Neuronal stem cell (in vitro differentiated cells): ENCODE measurements around the gene TMEM252.

Experiments
- DNase-seq: peaks from one replicate; pipeline ENCODE4 v3.0.0-alpha.2; 2013; ENCODE audit warnings: low spot score
- H2AFZ ChIP-seq: one replicate; pipeline ENCODE4 v1.6.1; 2013; ENCODE audit warnings: mild to moderate bottlenecking, low read length, inconsistent platforms
- H2AK5ac ChIP-seq: 2 replicates; pipeline ENCODE4 v1.6.1; 2013; ENCODE audit warnings: low read depth, mild to moderate bottlenecking, inconsistent platforms, low read length, moderate library complexity, mixed read lengths
- H2BK120ac ChIP-seq: 2 replicates; pipeline ENCODE4 v1.6.1; 2013; ENCODE audit warnings: low read depth, mild to moderate bottlenecking, inconsistent platforms, low read length, moderate library complexity, mixed read lengths
- H2BK12ac ChIP-seq: one replicate; pipeline ENCODE4 v1.6.1; 2013; ENCODE audit warnings: low read length, inconsistent platforms
- H2BK15ac ChIP-seq: 2 replicates; pipeline ENCODE4 v1.6.1; 2013; ENCODE audit warnings: mild to moderate bottlenecking, low read length, inconsistent platforms, mixed read lengths
- H2BK5ac ChIP-seq: one replicate; pipeline ENCODE4 v1.6.1; 2013; ENCODE audit warnings: inconsistent platforms, mild to moderate bottlenecking, low read length, moderate library complexity
- H3K14ac ChIP-seq: one replicate; pipeline ENCODE4 v1.6.1; 2013; ENCODE audit warnings: low read length, inconsistent platforms
- H3K18ac ChIP-seq: 2 replicates; pipeline ENCODE4 v1.6.1; 2013; ENCODE audit warnings: low read length, inconsistent platforms
- H3K23ac ChIP-seq: 2 replicates; pipeline ENCODE4 v1.6.1; 2013; ENCODE audit warnings: low read depth, mild to moderate bottlenecking, mixed read lengths, low read length, inconsistent platforms; ENCODE audit not compliant: poor library complexity
- H3K27ac ChIP-seq: replicated peaks from 3 replicates; pipeline ENCODE4 v1.5.1; 2013; ENCODE audit warnings: low read length, inconsistent platforms
- H3K27me3 ChIP-seq, 3 experiments: 2 replicates each; pipeline ENCODE4 v1.6.1; 2013; ENCODE audit warnings: low read length in 3 of 3, mild to moderate bottlenecking in 2 of 3, inconsistent platforms in 1 of 3, low read depth in 1 of 3, mixed read lengths in 1 of 3, moderate library complexity in 1 of 3; ENCODE audit not compliant: control insufficient read depth in 3 of 3, insufficient read depth in 3 of 3
- H3K36me3 ChIP-seq, 2 donors: replicated peaks in 1 of 2; 2 replicates each; pipeline ENCODE4 v1.6.1; 2013; ENCODE audit warnings: low read length in 2 of 2; ENCODE audit not compliant: control insufficient read depth in 2 of 2, insufficient read depth in 2 of 2
- H3K4ac ChIP-seq: 2 replicates; pipeline ENCODE4 v1.6.1; 2013; ENCODE audit warnings: inconsistent platforms, mild to moderate bottlenecking, low read length, moderate library complexity
- H3K4me1 ChIP-seq, 2 donors: 1 replicate in 1 of 2; 2 replicates in 1 of 2; pipeline ENCODE4 v1.6.1; 2013; ENCODE audit warnings: low read length in 2 of 2, low read depth in 1 of 2; ENCODE audit not compliant: control insufficient read depth in 2 of 2, insufficient read depth in 1 of 2
- H3K4me2 ChIP-seq: one replicate; pipeline ENCODE4 v1.6.1; 2013; ENCODE audit warnings: mild to moderate bottlenecking, low read length, inconsistent platforms; ENCODE audit not compliant: insufficient read depth, poor library complexity, severe bottlenecking
- H3K4me3 ChIP-seq, 2 donors: 2 replicates each; pipeline ENCODE4 v1.5.1; 2013; ENCODE audit warnings: low read length in 2 of 2, mild to moderate bottlenecking in 2 of 2, inconsistent platforms in 1 of 2, moderate library complexity in 1 of 2
- H3K79me1 ChIP-seq: one replicate; pipeline ENCODE4 v1.6.1; 2013; ENCODE audit warnings: low read depth, mild to moderate bottlenecking, inconsistent platforms, low read length, moderate library complexity
- H3K9ac ChIP-seq: one replicate; pipeline ENCODE4 v1.6.1; 2013; ENCODE audit warnings: mild to moderate bottlenecking, low read depth, low read length, inconsistent platforms; ENCODE audit not compliant: poor library complexity
- H3K9me3 ChIP-seq, 2 donors: replicated peaks in 1 of 2; 2 replicates each; pipeline versions ENCODE3 to v1.6.1; 2013; ENCODE audit warnings: low read length in 2 of 2, mild to moderate bottlenecking in 2 of 2, inconsistent platforms in 1 of 2, low read depth in 1 of 2, mixed read lengths in 1 of 2, moderate library complexity in 1 of 2; ENCODE audit not compliant: control insufficient read depth in 2 of 2, insufficient read depth in 1 of 2
- H4K8ac ChIP-seq: one replicate; pipeline ENCODE4 v1.6.1; 2013; ENCODE audit warnings: low read depth, mild to moderate bottlenecking, inconsistent platforms, low read length, moderate library complexity
- H4K91ac ChIP-seq: one replicate; pipeline ENCODE4 v1.6.1; 2013; ENCODE audit warnings: low read length, low read depth, mild to moderate bottlenecking, inconsistent platforms; ENCODE audit not compliant: poor library complexity
- WGBS, 2 donors: extraction: QIAGEN DNeasy Blood & Tissue Kit; methylation state at CpG; one replicate each; pipeline ENCODE4 v1.1.7; 2013; ENCODE audit warnings: missing lambda C conversion rate in 2 of 2, mixed read lengths in 1 of 2; ENCODE audit not compliant: insufficient read length in 2 of 2, insufficient replicate concordance in 1 of 2; ENCODE audit errors: extremely low coverage in 2 of 2; 5-methylcytosine and 5-hydroxymethylcytosine counted together

Gene TMEM252

GRCh38 chr9:68547417-68547816 lies 6.7 kb upstream of the TMEM252 start:
- DNase-seq = no peak
- no peak overlapping the region for H2BK15ac ChIP-seq
- no peak overlapping the region for H3K9ac ChIP-seq
- no peak overlapping the region for H3K4me2 ChIP-seq
- H3K36me3 ChIP-seq = no peaks in the 10 kb centered on the region
- H4K91ac ChIP-seq = no peak overlapping the region
- no peak overlapping the region for H3K23ac ChIP-seq
- no peak overlapping the region for H2BK120ac ChIP-seq
- H3K79me1 ChIP-seq = no peaks in the 10 kb centered on the region
- no peak overlapping the region for H2AFZ ChIP-seq
- H2BK5ac ChIP-seq = no peak overlapping the region
- no peak overlapping the region for H3K27ac ChIP-seq
- peaks cover 0 to 9% (median 0%) of the 10 kb centered on the region in 3 experiments for H3K27me3 ChIP-seq
- no peak overlapping the region for H2BK12ac ChIP-seq
- H3K4me3 ChIP-seq = no peak overlapping the region
- no peaks in the 10 kb centered on the region for H3K9me3 ChIP-seq
- no peak overlapping the region for H4K8ac ChIP-seq
- H3K18ac ChIP-seq = no peak overlapping the region
- no peak overlapping the region for H3K14ac ChIP-seq
- H2AK5ac ChIP-seq = no peak overlapping the region
- no peaks in the 10 kb centered on the region for H3K4me1 ChIP-seq
- no peak overlapping the region for H3K4ac ChIP-seq

DNA sequence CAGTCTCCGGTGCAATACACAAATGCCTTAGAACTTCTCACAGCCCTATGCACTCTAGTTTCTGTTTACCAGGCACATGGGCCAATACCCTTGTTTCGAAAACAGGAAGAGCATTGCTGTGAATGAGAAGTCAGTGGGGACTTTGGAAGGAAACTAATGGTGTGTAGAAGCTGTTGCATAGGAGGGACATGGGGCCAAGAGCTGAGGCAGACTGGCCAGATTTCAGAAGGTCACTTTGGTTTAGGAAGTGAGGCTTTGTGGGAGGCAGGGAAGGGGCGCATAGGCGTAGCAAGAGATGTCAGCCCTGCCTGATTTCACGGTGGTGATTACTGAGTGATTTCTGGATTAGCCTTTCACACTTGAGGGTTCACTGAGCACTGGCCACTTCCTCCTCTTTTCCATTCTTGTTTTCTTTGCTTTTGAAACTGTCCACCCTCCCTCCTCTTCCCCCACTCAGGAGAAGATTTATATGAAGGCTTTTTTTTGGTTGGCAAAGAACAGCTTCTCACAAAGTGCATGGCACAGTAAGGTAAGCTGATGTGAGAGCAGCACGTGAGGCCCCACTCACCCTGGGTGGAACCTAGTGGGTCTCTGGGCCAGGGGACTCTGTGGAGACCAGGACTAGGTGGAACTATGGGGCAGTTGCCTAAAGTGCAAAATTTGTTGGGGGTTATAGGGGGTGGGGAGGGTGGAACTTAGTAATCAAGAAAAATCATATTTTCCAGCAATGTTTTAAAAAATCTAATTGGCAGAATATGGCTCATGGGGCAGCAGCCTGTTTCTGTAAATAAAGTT lies 6.1 kb upstream of the TMEM252 start:
- Histone ChIP-seq H3K4ac (no peak overlapping the region), H3K4me3 (no peak overlapping the region), H2BK120ac (no peak overlapping the region), H3K23ac (no peak overlapping the region), H3K4me2 (no peak overlapping the region), H2AK5ac (no peak overlapping the region), H3K36me3 (no peaks in the 10 kb centered on the region), H3K9me3 (no peaks in the 10 kb centered on the region), H2AFZ (peak overlapping the region; percentile 24), H3K79me1 (no peaks in the 10 kb centered on the region), H2BK15ac (no peak overlapping the region), H3K27me3 (peaks cover 0 to 16% (median 0%) of the 10 kb centered on the region in 3 experiments), H2BK5ac (no peak overlapping the region), H3K4me1 (no peaks in the 10 kb centered on the region), H3K18ac (no peak overlapping the region), H3K27ac (no peak overlapping the region), H3K9ac (no peak overlapping the region), H3K14ac (no peak overlapping the region), H4K8ac (peak overlapping the region; percentile 68), H2BK12ac (no peak overlapping the region), H4K91ac (no peak overlapping the region)
- DNase-seq = no peak
- WGBS, 2 donors = no CpG with 5 or more reads among the region's 6 CpGs

DNA sequence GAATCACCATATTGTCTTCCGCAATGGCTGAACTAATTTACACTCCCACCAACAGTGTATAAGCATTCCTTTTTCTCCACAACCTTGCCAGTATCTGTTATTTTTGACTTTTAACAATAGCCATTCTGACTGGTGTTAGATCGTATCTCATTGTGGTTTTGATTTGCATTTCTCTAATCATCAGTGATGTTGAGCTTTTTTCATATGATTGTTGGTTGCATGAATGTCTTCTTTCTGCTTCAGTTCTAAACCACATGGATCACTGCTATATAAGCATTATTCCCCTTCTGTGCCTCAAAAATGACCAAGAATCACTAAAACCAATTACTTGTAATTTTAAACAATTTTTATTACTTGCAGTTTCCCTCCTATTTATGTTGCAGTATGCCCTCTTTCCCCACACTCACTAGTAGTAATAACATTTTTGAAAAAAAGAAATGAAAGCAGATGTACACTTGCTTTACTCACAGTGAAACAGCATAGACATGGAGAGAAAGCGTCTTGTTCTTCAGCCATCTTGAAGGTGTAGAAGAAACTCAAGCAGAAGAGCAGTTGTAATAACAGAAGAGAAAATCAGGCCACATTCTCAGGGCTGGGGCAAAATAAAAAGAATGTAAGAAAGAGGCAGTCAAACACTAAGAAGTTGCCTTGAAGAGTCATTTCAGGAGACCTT lies 4.5 kb upstream of the TMEM252 start:
- no peak overlapping the region for H3K27ac ChIP-seq
- no peak overlapping the region for H2BK5ac ChIP-seq
- H4K8ac ChIP-seq = no peak overlapping the region
- no peak overlapping the region for H2BK120ac ChIP-seq
- no peaks in the 10 kb centered on the region for H3K36me3 ChIP-seq
- H3K23ac ChIP-seq = no peak overlapping the region
- no peak overlapping the region for H3K9ac ChIP-seq
- H3K4me2 ChIP-seq = no peak overlapping the region
- no peak for DNase-seq
- no peaks in the 10 kb centered on the region for H3K9me3 ChIP-seq
- H3K14ac ChIP-seq = no peak overlapping the region
- H2BK12ac ChIP-seq = no peak overlapping the region
- no peaks in the 10 kb centered on the region for H3K79me1 ChIP-seq
- no peak overlapping the region for H3K4ac ChIP-seq
- WGBS, 2 donors = no CpG with 5 or more reads among the region's 3 CpGs
- H3K4me1 ChIP-seq = no peaks in the 10 kb centered on the region
- no peak overlapping the region for H3K4me3 ChIP-seq
- no peak overlapping the region for H3K18ac ChIP-seq
- H2AK5ac ChIP-seq = no peak overlapping the region
- H2BK15ac ChIP-seq = no peak overlapping the region
- peaks cover 0 to 32% (median 0%) of the 10 kb centered on the region in 3 experiments for H3K27me3 ChIP-seq
- no peak overlapping the region for H4K91ac ChIP-seq
- H2AFZ ChIP-seq = no peak overlapping the region

GRCh38 chr9:68541568-68541967 lies 885 bp upstream of the TMEM252 start:
- Histone ChIP-seq H3K4me3 (no peak overlapping the region), H4K8ac (no peak overlapping the region), H3K18ac (no peak overlapping the region), H3K4ac (no peak overlapping the region), H2AK5ac (no peak overlapping the region), H3K4me2 (no peak overlapping the region), H3K36me3 (no peaks in the 10 kb centered on the region), H2AFZ (no peak overlapping the region), H4K91ac (no peak overlapping the region), H2BK5ac (no peak overlapping the region), H3K27me3 (peaks cover 0 to 45% (median 0%) of the 10 kb centered on the region in 3 experiments), H2BK12ac (no peak overlapping the region), H3K27ac (no peak overlapping the region), H3K9ac (no peak overlapping the region), H3K23ac (no peak overlapping the region), H3K4me1 (peaks cover 0 to 9% of the 10 kb centered on the region in 2 donors), H3K14ac (no peak overlapping the region), H3K9me3 (no peaks in the 10 kb centered on the region), H2BK120ac (no peak overlapping the region), H3K79me1 (no peaks in the 10 kb centered on the region), H2BK15ac (no peak overlapping the region)
- no peak for DNase-seq
- WGBS, 2 donors = no CpG with 5 or more reads among the region's 2 CpGs
